Pancreas (tissue), 10 donors: ENCODE data around the gene CLSTN1. TPM values are rescaled to one million over a fixed set of nuclear protein-coding genes. Genes with fewer than 3 reads are reported as not detected.

ENCODE experiments used
- ATAC-seq, 4 donors: fragments of 200-7000 bp; cut with Tn5 transposase; one replicate each; pipeline versions ENCODE4 v1.8.0 to v1.9.1; 2020; ENCODE audit warnings: mild to moderate bottlenecking in 4 of 4, moderate library complexity in 4 of 4
- DNase-seq, 6 donors: peaks; one replicate each; pipeline ENCODE4 v3.0.0-alpha.2; 2020
- FAIRE-seq: peaks from 2 replicates; lab custom pipeline; 2012; peaks lifted over from hg19 to GRCh38; lab: Jason Lieb, UNC
- H3K27ac ChIP-seq, 4 donors: fragments of 200-600 bp; sonication (generic); 1 replicate in 3 of 4; 2 replicates in 1 of 4; pipeline versions ENCODE4 v1.5.0 to v1.8.0; 2020
- H3K27me3 ChIP-seq, 4 donors: fragments of 200-600 bp; one replicate each; pipeline ENCODE4 v1.8.0; 2021
- H3K36me3 ChIP-seq, 3 donors: fragments of 200-600 bp; sonication (generic) in 1 of 3; one replicate each; pipeline versions ENCODE4 v1.5.0 to v1.8.0; 2020 to 2021
- H3K4me1 ChIP-seq, 3 donors: fragments of 200-600 bp; one replicate each; pipeline ENCODE4 v1.8.0; 2021
- H3K4me3 ChIP-seq, 4 donors: fragments of 200-600 bp; sonication (generic) in 2 of 4; one replicate each; pipeline versions ENCODE4 v1.5.0 to v1.8.0; 2020 to 2021
- H3K9me3 ChIP-seq, 4 donors: fragments of 200-600 bp; one replicate each; pipeline ENCODE4 v1.8.0; 2021
- WGBS, 2 donors: extraction: QIAGEN DNeasy Blood & Tissue Kit; methylation state at CpG; one replicate each; pipeline ENCODE4 v1.1.7; 2013; 5-methylcytosine and 5-hydroxymethylcytosine counted together
- intact Hi-C, 3 donors: fragments of 100-400 bp; cut with DNase I; formaldehyde crosslinking; loops; one replicate each; pipeline versions ENCODE4 v1.11.1 to v1.14.2; 2022
- polyA plus RNA-seq, 2 donors: library from polyadenylated mRNA; stranded (reverse); fragments of 200-250 nt; gene quantifications; one replicate each; pipeline ENCODE4 v1.2.3, GENCODE V29; 2013
- total RNA-seq, 6 donors: library from RNA; stranded (reverse); fragmentation: NEBNext Ultra II Directional in 4 of 6; extraction: Animal tissue kit (Norgen Biotek cat#: 25700) in 4 of 6; gene quantifications; one replicate each; pipeline versions ENCODE4 v1.2.1 to v1.2.4, GENCODE V29; 2021 to 2023
- TF ChIP-seq, protein P1 (sequence below), 4 donors: fragments of 200-600 bp; sonication (generic) in 3 of 4; IDR thresholded peaks; one replicate each; pipeline versions ENCODE4 v1.5.0 to v1.8.0; 2021; ENCODE audit warnings: antibody characterized with exemption in 4 of 4
- donor health status: healthy with polysubstance abuse.
- donor health status: DM: no; HTN: no; CAD: no; lungs with moderate emphysema.
- donor health status: DM: no; HTN: no; CAD: no.
- donor health status: control.
- donor health status: control.
- donor health status: Bipolar disorder and iron deficiency.
- donor health status: DM: yes; HTN: yes; CAD: no.
- donor health status: DM: no; HTN: no; CAD: no.
- donor health status: DM: no; HTN: no; CAD: no.
- donor health status: DM: yes; HTN: yes; CAD: no.

CLSTN1 gene
- total and polyA plus RNA-seq, 8 donors = 44.2 to 73.5 (median 61.8) TPM

DNA sequence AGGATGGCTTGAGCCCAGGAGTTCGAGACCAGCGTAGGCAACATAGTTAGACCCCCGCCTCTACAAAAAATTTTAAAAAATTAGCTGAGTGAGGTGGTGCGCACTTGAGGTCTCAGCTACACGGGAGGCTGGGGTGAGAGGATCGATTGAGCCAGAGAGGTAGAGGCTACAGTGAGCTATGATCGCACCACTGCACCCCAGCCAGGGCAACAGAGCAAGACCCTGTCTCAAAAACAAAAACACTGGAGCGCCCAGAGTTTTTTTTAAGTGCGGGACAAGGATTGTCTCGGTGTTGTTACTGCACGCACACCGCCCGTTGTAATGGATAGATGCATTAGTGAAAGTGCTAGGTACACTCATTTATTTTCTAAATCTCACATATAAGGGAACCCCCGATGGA lies 135.2 kb downstream of the CLSTN1 start:
- no peak for ATAC-seq
- peak in 1 of 6 donors; percentile 3 for DNase-seq
- FAIRE-seq = no peak
- TF ChIP-seq, protein P1, sequence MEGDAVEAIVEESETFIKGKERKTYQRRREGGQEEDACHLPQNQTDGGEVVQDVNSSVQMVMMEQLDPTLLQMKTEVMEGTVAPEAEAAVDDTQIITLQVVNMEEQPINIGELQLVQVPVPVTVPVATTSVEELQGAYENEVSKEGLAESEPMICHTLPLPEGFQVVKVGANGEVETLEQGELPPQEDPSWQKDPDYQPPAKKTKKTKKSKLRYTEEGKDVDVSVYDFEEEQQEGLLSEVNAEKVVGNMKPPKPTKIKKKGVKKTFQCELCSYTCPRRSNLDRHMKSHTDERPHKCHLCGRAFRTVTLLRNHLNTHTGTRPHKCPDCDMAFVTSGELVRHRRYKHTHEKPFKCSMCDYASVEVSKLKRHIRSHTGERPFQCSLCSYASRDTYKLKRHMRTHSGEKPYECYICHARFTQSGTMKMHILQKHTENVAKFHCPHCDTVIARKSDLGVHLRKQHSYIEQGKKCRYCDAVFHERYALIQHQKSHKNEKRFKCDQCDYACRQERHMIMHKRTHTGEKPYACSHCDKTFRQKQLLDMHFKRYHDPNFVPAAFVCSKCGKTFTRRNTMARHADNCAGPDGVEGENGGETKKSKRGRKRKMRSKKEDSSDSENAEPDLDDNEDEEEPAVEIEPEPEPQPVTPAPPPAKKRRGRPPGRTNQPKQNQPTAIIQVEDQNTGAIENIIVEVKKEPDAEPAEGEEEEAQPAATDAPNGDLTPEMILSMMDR (IDR thresholded peaks at IDR 0.05) = no peak
- no peaks in the 10 kb centered on the region for H3K9me3 ChIP-seq
- WGBS, 2 donors = 52 to 54% methylated on average over 14 of the region's 14 CpGs
- H3K4me1 ChIP-seq = peaks cover 6 to 12% (median 7%) of the 10 kb centered on the region in 3 donors
- H3K36me3 ChIP-seq = no peaks in the 10 kb centered on the region
- H3K27ac ChIP-seq = no peak overlapping the region
- H3K27me3 ChIP-seq = no peaks in the 10 kb centered on the region
- H3K4me3 ChIP-seq = peak overlapping the region in 3 of 4 donors; percentile 32 to 76 (median 62)
- intact Hi-C loops = no loop called here

DNA sequence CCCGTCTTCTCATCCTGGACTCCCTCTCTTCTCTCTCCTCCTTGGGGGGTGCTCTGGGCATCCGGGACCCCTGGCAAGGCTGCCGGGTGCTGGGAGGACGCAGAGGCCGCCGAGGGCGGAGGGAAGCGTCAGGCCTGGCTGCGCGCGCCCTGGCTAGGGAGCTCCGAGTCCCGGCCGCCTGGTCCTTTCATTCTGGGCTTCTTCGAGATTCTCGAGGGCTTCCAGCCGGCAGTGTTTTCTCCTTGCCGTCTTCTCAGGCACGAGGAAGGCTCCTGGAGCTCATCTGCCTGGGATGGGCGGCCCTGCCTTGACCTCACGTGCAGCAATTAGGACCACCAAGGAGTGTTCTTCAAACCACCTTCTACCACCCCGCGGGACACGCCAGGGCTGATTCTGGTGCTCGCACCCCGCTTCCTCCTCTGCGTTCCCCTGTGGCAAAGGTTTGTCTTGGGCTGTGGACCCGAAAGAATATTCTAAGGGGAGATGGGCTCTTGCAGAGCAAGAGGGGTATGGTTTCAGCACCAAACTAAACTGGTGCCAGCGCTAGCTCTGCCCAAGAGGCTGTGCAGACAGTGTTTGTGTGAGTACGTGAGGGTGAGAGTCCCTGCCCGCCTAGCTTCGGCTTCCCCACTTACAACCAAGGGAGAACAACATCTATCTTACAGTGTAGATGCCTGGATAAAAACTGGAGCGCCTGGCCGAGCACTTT lies 135.7 kb downstream of the CLSTN1 start:
- FAIRE-seq = no peak
- TF ChIP-seq, protein P1 (IDR thresholded peaks at IDR 0.05) = no peak
- Histone ChIP-seq H3K9me3 (no peaks in the 10 kb centered on the region), H3K27me3 (no peaks in the 10 kb centered on the region), H3K36me3 (no peaks in the 10 kb centered on the region), H3K4me1 (peaks cover 6 to 12% (median 7%) of the 10 kb centered on the region in 3 donors), H3K4me3 (peak overlapping the region; percentile 20 to 76 (median 48)), H3K27ac (no peak overlapping the region)
- WGBS, 2 donors = 4 to 9% methylated on average over 32 to 34 of the region's 34 CpGs
- DNase-seq = peak in 5 of 6 donors; percentile 10 to 74 (median 38)
- ATAC-seq = peak; percentile 28 to 43 (median 36)
- intact Hi-C loops = no loop called here

DNA sequence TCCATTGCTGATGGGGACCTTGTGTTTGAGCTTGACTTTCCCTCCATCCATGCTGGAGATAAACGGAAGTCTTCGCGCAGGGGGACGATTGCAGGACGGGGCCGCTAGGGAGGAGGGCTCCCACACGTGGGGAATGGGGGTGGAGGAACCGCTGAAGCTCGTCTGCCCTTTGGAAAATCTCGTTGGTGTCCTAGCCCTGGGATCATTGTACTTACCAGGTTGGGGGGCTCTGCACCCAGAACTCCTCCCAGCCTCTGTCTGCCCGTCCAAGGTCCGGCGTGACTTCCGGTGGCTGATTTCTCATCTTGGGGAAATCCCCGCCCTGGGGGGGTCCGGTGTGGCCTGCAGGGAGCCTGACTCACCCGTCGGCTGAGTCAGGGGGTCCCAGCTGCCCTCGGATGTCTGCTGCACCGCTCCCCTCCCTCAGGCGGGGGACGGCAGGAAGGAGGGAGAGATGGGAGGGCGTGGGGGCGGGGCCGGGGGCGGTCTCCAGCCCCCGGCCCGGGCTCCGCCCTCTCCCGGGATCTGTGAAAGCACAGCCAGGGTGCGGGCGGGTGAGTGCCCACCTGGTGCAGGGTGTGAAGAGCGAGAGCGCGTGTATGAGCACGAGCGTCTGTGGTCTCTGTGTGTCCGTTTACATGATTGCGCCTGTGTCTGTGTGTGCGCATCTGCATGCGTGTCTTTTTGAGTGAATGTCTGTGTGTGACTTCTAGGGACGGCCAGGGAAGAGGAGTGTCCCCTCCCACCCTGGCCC lies 136.5 kb downstream of the CLSTN1 start:
- TF ChIP-seq, protein P1 (IDR thresholded peaks at IDR 0.05) = no peak
- WGBS, 2 donors = 1% methylated on average over 39 to 42 of the region's 42 CpGs
- ATAC-seq = peak; percentile 51 to 77 (median 68)
- Histone ChIP-seq H3K36me3 (no peaks in the 10 kb centered on the region), H3K9me3 (no peaks in the 10 kb centered on the region), H3K27me3 (no peaks in the 10 kb centered on the region), H3K27ac (peak overlapping the region in 2 of 4 donors; percentile 9 to 30), H3K4me3 (peak overlapping the region; percentile 20 to 76 (median 48)), H3K4me1 (peaks cover 6 to 12% (median 7%) of the 10 kb centered on the region in 3 donors)
- FAIRE-seq = no peak
- DNase-seq = peak; percentile 43 to 81 (median 66)
- intact Hi-C loops = no loop called here

DNA sequence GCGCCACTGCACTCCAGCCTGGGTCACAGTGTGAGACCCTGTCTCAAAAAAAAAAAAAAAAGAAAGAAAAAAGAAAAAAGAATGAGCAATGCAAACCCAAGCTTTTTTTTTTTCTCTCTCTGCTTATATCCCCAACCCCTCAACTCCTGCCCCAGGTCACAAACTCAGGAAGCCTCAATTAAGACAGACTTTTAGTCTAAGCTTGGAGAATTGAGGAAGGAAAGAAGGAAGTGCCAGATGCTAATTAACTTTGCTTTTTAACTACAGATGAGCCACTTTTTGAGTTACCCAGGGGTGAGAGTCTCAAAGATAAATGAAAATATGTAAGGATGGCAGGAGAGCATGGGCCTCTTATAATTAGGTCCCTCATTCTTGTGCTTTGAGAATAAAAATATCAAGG lies 139.0 kb downstream of the CLSTN1 start:
- Histone ChIP-seq H3K9me3 (no peaks in the 10 kb centered on the region), H3K4me1 (peaks cover 6 to 12% (median 7%) of the 10 kb centered on the region in 3 donors), H3K4me3 (no peak overlapping the region), H3K36me3 (no peaks in the 10 kb centered on the region), H3K27ac (no peak overlapping the region), H3K27me3 (no peaks in the 10 kb centered on the region)
- DNase-seq = no peak
- TF ChIP-seq, protein P1 (IDR thresholded peaks at IDR 0.05) = no peak
- intact Hi-C loops = no loop called here
- no peak for ATAC-seq
- FAIRE-seq = no peak
- 97 to 100% methylated on average over 1 of the region's 1 CpG for WGBS, 2 donors
